ENCODE measurements around the gene CACNA1H. TPM values are rescaled to one million over a fixed set of nuclear protein-coding genes. Genes with fewer than 3 reads are reported as not detected.
"Not testable (repeated sequence)": the region's sequence is repeated elsewhere in the genome, so short reads cannot be mapped to it uniquely, and the experiment has no call there.

The CACNA1H gene
- total RNA-seq, 1 donor from 2014 or later, result 4.2 TPM

DNA sequence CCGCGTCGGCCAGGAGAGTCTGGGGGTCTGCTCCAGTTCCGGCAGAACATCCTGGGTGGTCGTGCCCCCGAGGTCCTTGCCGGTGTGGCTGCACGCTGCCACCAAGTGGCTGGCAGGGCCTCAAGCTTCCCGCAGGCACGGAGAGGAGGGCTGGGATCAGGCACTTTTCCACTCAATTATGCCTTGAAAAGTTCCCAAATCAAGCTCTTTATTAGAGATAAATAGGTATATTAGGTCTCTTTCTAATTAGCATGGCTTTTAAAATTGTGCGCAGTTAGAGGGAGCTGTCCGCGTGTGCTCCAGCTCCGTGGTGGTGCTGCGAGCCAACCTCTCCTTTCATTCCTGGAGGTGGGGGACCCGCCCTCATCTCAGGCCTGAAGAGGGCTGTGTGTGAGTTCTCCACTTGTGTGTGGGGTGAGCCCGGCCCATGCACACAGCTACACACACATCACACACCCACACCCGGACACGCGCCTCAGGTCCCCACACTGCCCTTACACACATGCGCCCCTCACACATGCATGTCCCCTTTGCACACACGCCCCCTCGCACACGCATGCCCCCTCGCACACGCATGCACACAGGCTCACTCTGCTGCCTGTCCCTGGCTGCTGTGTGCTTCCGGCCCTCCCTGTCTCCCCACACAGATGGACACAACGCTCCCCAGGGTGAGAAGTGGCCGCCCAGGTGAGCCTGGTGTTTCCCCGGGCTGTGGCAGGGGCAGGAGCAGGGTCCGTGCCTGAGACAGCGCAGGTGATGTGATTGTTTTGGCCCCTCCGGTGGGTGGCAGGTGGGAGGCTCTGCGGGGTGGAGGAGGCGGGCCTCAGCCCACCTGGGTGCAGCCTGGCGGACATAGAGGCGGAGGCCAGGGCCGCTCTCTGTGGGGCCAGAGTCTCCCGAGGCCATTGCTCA lies 28.8 kb downstream of the CACNA1H start:
- ATAC-seq (ENCODE audit: poor library complexity) (no peak), DNase-seq (no peak)
- intact Hi-C loops (cut with DNase I), result no loop called here

DNA sequence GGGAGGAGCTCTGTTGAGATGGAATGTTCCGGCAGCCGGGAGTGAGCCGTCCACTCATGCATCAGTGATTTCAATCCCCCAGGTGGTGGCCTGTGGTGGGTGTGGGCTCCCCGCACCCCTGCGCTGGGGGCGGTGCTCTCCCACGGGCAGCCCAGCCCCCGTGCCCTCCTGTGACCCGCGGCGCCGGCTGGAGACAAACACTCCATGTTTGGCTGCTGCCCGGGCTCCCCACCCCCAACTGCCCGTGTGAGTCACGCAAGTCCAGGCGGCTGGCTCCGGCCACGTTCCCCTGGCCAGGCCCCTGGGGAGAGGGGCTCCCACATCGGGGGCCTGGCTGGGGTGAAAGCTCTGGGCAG lies 29.4 kb downstream of the CACNA1H start:
- peak; percentile 74 for DNase-seq
- intact Hi-C loops (cut with DNase I), result no loop called here
- peak; percentile 68 for ATAC-seq (ENCODE audit: poor library complexity)

DNA sequence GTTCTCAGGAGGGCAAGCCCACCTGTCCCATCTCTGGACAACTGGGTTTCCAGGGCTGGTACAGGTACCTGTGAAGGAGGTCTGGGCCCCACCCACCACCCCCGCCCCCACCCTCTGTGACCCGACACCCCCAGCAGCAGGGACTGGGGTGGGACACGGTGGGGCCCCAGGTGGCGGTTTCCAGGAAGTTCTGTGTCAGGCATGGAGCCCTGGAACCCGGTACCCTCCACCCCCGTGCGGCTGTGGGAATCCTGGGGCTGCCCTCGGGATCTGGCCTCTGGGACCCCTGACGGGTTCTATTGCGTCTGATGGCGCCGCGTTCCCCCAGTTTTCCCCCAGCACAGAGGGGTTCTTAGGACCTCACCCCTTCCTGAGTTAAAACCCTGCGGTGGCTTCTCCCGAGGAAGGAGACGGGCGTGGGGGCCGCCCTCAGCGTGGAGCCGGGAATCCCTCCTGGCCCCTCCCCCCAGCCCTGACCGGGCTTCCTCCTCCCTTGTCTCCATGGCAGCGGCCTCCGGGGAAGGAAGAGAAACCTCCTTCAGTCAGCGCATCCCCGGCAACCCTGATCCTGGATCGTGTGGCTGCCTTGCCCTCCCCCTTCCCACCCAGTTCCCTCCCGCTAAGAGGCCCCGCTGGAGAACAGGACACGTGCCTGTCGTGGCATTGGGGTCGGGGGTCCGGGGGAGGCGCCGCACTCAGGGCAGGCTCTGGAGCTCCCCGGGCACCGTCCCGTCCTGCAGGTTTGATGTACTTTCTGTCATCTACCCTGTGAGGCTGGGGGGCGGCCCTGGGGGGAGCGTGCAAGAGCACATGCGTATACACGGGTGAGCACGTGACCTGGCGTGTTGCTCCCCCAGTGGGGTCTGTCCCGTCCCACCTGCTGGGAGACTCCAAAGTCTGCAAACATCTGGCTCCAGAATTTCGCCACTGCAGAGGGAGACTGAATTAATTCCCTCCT lies 30.3 kb downstream of the CACNA1H start:
- intact Hi-C loops (cut with DNase I), result no loop called here
- DNase-seq, result peak; percentile 60
- ATAC-seq (ENCODE audit: poor library complexity), result peak; percentile 32

DNA sequence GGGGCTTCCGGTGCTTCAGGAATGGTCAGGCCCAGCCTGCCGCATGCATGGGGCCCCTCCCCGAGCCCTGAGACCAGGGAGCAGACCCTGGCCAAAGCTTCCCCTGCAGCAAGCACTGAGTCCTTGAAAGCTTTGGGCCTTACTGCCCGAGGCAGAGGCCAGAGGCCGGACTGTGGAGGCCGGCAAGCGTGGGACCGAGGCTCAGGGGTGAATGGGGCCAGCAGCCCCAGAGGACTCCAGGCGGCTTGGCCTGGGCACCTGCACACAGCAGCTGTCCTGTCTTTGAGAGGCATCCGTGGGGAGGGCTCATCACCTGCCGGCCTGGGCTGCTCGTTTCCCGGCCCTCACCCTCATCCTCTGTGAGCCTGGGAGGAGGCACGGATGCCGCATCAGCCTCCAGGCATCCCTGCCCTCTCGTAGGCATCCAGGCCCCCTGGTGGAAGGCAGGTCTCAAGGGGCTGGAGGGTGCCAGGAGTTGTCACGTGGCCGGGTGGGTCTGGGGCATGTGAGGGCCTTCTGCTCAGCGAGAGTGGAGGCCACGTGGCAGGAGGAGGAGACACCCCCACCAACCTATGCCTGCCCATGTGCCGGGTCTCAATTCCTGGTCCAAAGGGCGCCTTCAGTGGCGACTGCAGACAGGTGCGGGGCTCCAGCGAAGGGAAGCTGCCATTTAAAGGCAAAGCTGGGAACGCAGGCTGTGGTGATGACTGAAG lies 31.4 kb downstream of the CACNA1H start:
- DNase-seq, result no peak
- intact Hi-C loops (cut with DNase I), result no loop called here
- no peak for ATAC-seq (ENCODE audit: poor library complexity)

DNA sequence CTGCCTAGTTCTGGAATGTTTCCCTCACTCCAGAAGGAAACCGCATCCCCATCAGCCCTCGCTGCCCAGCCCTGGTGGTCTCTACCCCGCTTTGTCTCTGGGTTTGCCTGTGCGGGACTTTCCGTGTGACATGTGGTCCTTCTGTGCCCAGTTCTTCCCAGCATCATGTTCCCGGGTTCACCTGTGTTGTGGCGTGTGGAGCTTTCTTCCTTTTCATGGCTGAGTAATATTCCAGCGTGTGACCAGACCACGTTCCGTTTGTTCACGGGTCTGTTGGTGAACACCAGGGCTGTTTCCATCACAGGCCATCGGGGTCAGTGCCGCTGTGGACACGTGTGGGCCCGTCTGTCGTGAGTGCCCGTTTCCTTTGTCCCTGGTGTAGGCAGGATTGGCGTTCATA lies 32.1 kb downstream of the CACNA1H start:
- intact Hi-C loops (cut with DNase I), result no loop called here
- ATAC-seq (ENCODE audit: poor library complexity), result no peak

DNA sequence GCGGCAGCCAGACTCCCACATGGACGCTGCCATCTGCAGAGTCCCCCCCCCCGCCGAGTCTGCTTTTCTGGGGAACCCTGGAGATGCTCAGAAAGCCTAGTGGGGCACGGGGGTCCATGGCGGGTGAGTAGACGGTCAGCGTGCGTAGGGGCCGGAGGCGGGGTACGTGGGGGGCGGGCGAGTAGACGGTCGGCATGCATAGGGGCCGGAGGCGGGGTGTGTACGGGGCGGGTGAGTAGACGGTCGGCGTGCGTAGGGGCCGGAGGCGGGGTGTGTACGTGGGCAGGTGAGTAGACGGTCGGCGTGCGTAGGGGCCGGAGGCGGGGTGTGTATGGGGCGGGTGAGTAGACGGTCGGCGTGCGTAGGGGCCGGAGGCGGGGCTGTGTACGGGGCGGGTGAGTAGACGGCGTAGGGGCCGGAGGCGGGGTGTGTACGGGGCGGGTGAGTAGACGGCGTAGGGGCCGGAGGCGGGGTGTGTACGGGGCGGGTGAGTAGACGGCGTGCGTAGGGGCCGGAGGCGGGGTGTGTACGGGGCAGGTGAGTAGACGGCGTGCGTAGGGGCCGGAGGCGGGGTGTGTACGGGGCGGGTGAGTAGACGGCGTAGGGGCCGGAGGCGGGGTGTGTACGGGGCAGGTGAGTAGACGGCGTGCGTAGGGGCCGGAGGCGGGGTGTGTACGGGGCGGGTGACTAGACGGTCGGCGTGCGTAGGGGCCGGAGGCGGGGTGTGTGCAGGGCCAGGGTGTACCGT lies 32.7 kb downstream of the CACNA1H start:
- ATAC-seq (ENCODE audit: poor library complexity); intact Hi-C loops (cut with DNase I); DNase-seq: not testable (repeated sequence)

More for the DNA sequence above, 32.1 kb downstream of the CACNA1H start:
- DNase-seq, result no peak

DNA sequence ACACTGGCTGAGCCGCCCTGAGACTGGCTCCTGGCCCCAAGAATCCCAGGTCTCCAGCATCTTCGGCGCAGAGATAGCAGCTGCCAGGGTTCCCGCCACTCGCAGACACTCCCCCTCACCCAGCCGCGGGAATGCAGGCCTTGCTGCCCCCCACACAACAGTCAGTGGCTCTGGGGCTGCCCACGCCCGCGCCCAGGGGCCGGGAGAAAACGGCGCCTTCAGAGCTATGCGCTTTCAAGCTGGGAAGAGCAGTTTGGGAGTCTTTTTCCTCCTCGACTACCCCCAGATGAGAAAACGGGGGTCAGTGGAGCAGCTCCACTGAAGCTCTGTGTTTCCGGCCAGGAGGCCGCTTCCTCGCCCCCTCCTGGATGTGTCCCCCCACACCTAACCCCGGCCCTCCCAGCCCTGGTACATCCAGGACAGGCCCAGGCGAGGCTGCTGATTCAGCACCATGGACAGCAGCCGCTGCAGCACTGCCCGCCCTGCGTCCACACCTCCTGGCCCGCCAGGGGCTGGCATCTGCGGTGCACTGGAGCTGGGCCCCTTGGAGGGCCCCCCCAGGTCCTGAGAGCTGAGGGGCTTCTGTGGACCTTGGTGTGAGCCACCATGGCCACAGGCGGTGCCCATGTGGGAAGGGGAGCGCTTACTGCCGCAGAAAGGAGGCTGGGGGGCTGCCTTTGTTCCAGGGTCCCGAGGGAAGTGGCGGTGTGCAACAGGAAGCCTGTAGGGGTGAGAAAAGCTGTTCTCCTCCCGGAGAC lies 35.7 kb downstream of the CACNA1H start:
- DNase-seq (peak; percentile 64), ATAC-seq (ENCODE audit: poor library complexity) (peak; percentile 81)
- intact Hi-C loops (cut with DNase I), result no loop called here

DNA sequence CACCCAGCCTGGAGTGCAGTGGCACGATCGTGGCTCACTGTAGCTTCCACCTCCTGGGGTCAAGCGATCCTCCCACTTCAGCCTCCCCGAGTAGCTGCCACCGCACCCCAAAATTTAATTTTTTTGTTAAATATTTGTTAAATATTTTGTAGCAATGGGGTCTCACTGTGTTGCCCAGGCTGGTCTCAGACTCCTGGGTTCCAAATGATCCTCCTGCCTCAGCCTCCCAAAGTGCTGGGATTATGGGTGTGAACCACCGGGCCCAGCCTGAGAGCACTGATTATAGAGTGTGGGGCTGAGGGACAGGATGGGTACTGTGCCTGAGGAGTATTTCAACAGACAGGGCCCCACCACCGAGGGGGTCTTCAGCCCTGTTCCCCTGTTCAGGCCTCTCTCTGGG lies 36.5 kb downstream of the CACNA1H start:
- DNase-seq (no peak), ATAC-seq (ENCODE audit: poor library complexity) (no peak)
- intact Hi-C loops (cut with DNase I), result no loop called here

DNA sequence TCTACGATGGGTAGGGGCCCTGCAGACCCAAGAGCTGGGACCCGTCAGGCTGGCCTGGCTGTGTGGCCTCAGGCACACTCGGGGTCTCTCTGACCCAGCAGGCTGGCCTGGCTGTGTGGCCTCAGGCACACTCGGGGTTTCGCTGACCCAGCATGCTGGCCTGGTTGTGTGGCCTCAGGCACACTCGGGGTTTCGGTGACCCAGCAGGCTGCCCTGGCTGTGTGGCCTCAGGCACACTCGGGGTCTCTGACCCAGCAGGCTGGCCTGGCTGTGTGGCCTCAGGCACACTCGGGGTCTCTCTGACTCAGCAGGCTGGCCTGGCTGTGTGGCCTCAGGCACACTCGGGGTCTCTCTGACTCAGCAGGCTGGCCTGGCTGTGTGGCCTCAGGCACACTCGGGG lies 37.9 kb downstream of the CACNA1H start:
- intact Hi-C loops (cut with DNase I); DNase-seq; ATAC-seq (ENCODE audit: poor library complexity): not testable (repeated sequence)

DNA sequence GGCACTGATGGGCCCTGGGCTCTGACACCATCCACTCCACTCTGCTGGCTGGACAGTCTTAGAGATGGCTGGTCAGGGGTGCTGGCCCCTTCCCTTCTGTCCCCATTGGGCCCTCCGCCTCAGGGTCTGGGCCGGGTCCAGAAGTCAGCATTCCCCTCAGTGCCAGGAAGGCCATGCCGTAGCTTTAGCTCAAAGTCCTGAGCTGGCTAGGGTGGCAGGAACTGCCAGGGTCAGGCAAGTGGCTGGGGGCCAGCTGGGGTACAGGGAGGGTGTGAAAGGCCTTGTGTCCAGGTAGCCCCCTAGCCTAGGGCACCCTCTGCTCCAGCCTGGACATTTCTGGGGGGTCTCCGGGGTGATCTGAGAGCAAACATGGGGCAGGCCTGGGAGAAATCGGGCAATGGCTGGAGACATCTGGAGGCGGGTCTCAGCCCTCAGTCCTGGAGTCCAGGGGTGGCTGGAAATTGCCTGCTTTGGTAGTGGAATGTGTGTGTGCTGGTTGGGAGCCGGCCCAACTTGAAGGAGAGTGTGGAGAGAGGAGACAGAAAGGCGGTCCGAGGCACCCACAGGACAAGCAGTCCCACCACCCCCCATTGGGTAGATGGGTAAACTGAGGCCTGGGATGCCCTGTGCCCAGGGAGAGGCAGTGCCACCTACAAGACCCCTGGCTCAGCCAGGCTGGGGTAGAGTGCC lies 39.6 kb downstream of the CACNA1H start:
- ATAC-seq (ENCODE audit: poor library complexity) (no peak), DNase-seq (no peak)

DNA sequence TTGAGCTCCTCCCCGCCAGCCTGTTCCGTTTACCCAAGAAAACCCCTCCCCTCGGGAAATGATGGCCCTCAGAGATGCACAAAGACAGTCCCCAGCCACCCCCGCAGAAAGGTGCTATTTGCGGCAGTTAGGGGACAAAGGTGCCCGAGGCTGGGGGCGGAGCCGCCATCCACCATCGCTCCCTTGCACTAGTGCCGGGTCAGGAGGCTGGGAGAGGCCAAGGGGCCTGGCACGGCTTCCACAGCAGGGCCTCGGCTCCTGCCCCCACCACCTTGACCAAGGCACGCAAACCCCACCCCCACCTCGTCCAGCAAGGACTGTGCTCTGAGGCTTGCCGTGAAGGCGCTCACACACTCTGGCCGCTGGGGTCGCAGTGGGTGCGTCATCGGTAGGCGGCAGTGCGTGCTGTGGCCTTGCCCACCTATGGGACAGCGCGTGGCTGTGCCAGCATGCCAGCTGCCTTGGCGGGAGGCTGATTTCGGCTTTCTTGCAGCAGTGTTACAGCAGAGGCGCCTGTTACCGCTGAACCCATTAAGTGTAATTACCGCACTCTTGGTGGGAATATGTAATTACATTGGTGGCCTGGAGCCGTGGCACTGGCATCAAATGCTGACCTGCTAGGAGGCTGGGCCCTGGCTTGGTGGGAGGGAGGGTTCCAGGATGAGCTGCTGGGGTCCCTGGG lies 40.4 kb downstream of the CACNA1H start:
- intact Hi-C loops (cut with DNase I), result no loop called here
- DNase-seq, result no peak
- ATAC-seq (ENCODE audit: poor library complexity), result no peak

More for the DNA sequence above, 39.6 kb downstream of the CACNA1H start:
- intact Hi-C loops (cut with DNase I), result no loop called here

DNA sequence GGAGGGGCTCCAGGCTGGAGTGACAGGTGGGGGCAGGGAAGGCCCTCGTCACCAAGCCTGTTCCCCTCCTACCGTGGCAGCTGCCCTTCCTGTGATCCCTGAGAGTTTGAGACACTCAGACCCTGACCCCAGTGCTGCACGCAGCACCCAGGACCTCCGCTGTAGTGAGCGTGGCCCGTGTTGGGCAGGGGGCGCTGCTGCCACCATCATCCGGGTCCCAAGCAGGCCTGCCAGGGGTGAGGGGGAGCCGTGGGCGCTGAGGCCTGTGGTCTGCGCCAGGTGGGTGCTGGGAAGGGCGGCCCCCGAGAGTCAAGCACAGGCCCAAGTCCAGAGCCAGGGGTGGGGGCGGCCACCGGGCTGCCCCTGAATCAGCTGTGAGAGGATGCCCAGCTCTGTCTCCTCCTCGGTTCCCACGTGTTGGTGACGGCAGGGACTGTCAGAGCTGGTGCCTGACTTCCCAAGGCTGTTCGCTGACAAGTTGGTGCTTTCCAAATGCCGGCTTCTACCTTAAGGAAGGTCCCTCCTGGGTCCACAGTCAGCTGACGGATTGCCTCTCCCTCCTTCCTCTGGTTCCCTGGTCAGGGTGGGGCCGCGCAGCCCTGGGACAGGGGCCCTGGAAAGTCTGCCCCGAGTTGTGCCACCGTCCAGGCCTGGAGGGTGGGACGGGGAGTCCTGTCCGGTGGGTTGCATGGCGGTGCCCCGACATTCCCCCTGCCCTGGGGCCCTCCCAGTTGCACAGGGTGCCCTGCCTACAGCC lies 41.1 kb downstream of the CACNA1H start:
- ATAC-seq (ENCODE audit: poor library complexity) (no peak), DNase-seq (no peak)
- intact Hi-C loops (cut with DNase I), result loop anchor here (2.0 kb wide), 1 partner anchor 87 kb away; no protein-coding TSS in a partner anchor

DNA sequence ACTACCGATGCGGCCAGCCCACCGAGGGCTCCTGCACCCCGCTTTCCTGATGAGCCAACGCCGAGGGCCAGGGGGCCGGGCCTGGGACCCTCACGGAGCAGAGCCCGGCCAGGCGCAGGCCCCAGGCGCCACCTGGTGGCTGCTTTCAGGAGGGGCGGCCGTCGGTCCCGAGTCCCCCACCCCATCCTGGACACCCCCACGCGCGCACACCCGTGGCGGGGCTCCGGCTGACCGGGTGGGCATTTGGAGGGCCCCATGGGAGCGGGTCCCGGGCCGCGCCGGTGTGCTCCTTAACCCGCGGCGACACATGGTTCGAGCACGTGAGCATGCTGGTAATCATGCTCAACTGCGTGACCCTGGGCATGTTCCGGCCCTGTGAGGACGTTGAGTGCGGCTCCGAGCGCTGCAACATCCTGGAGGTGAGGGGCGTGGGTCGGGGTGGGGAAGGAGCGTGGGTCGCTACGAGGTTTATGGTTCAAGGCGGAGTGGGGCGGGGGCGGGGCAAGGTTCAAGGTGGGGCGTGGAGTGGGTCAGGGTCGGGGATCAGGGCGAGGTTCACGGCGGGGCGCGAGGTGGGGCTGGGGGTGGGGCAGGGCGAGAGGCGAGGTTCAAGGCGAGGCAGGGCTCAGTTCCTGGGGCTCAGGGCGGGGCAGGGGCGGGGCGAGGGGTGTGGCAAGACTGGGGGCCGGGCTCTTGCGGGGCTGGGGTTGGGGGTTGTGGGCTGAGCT lies 41.9 kb downstream of the CACNA1H start:
- DNase-seq, result no peak
- intact Hi-C loops (cut with DNase I), result loop anchor here (2.0 kb wide), 1 partner anchor 88 kb away; no protein-coding TSS in a partner anchor
- ATAC-seq (ENCODE audit: poor library complexity), result peak; percentile 56

DNA sequence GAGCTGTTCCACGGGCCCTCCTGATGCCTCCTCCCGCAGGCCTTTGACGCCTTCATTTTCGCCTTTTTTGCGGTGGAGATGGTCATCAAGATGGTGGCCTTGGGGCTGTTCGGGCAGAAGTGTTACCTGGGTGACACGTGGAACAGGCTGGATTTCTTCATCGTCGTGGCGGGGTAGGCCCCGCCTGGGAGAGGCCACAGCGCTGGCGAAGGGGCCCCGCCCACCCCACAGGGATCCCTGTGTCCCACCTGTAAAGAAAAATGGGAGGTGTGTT lies 42.4 kb downstream of the CACNA1H start:
- DNase-seq, result no peak
- intact Hi-C loops (cut with DNase I), result loop anchor here (2.0 kb wide), 1 partner anchor 89 kb away; no protein-coding TSS in a partner anchor
- no peak for ATAC-seq (ENCODE audit: poor library complexity)

DNA sequence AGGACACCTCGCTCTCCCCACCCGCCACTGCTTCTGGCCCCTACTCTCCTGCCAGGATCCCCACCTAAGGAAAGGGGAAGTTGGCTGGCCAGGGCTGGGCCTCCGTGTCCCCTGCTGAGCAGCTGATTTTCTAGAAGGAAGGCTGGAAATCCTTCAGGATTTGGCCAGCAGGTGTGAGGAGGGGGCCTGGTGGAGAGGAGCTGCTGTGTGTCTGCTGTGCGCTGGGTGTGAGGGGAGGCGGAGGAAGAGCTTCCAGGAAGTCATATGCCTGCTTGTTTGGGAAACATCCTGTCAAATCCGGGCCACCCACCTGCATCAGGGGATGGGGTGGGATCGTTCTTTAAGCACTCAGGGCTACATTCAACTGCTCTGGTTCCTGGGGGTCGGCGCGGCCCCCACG lies 43.6 kb downstream of the CACNA1H start:
- intact Hi-C loops (cut with DNase I), result no loop called here
- DNase-seq (no peak), ATAC-seq (ENCODE audit: poor library complexity) (no peak)
